Esophagus muscularis mucosa (tissue), 4 donors: ENCODE results near the gene LINC01488.

ENCODE experiments used
- CTCF ChIP-seq, 3 experiments: fragments of 200-600 bp in 2 of 3; fragments of 450-650 bp in 1 of 3; sonication (generic) in 2 of 3; IDR thresholded peaks; one replicate each; pipeline ENCODE4 v1.5.1; 2017 to 2019; ENCODE audit warnings: antibody characterized with exemption in 3 of 3, mild to moderate bottlenecking in 2 of 3, moderate library complexity in 1 of 3
- EP300 ChIP-seq: sonication (generic); formaldehyde crosslinking; IDR thresholded peaks from one replicate; pipeline ENCODE4 v1.6.1; 2017; ENCODE audit warnings: antibody characterized with exemption
- POLR2A ChIP-seq: fragments of 450-650 bp; IDR thresholded peaks from one replicate; pipeline ENCODE4 v1.6.1; 2017; ENCODE audit warnings: antibody characterized with exemption, moderate library complexity, mild to moderate bottlenecking, low read depth
- POLR2AphosphoS5 ChIP-seq, 2 donors: sonication (generic); formaldehyde crosslinking; IDR thresholded peaks; one replicate each; pipeline ENCODE4 v1.6.1; 2017; ENCODE audit warnings: antibody characterized with exemption in 2 of 2

GRCh38 chr11:69540118-69541000, 58.9 kb downstream of the LINC01488 start:
- peak in 1 of 3 experiments; percentile 20 for TF ChIP-seq CTCF (IDR thresholded peaks at IDR 0.05)
- no peak for TF ChIP-seq POLR2A
- peak in 1 of 2 donors; percentile 7 for TF ChIP-seq POLR2AphosphoS5 (IDR thresholded peaks at IDR 0.05)
- no peak for TF ChIP-seq EP300
